PC-9 (cell line): ENCODE data around the gene MYH11. TPM values are rescaled to one million over a fixed set of nuclear protein-coding genes. Genes with fewer than 3 reads are reported as not detected.

ENCODE experiments used
- BruUV-seq: library from RNA; stranded (reverse); fragments of 400-500 nt; replicated peaks from 2 replicates; lab custom pipeline; 2021; lab: Mats Ljungman, UMichigan
- CTCF ChIA-PET: fragments of 300-600 bp; sonication (Branson Sonifier 250); formaldehyde crosslinking; loops from one replicate; lab custom pipeline; 2022; ENCODE audit warnings: antibody characterized with exemption; lab: Charles Lee
- POLR2A ChIA-PET: fragments of 300-600 bp; sonication (Branson Sonifier 250); formaldehyde crosslinking; loops from one replicate; lab custom pipeline; 2022; ENCODE audit warnings: antibody characterized with exemption; ENCODE audit not compliant: unreplicated experiment; lab: Charles Lee
- DNase-seq, 2 experiments: peaks; one replicate each; pipeline versions ENCODE4 v3.0.0 to v3.0.0-alpha.2; 2015 to 2022; ENCODE audit warnings: mixed read lengths in 1 of 2
- H2AFZ ChIP-seq: fragments of 200-600 bp; sonication (generic); 2 replicates; pipeline ENCODE4 v1.8.1; 2017; ENCODE audit warnings: antibody characterized with exemption
- H3F3A ChIP-seq: fragments of 200-600 bp; sonication (generic); 2 replicates; pipeline ENCODE4 v1.8.1; 2017; ENCODE audit warnings: antibody characterized with exemption, mild to moderate bottlenecking, low read depth; ENCODE audit not compliant: insufficient read depth
- H3K27ac ChIP-seq: fragments of 200-600 bp; sonication (generic); 2 replicates; pipeline ENCODE4 v1.6.1; 2016; ENCODE audit warnings: mixed run types
- H3K27me3 ChIP-seq: fragments of 200-600 bp; sonication (generic); 2 replicates; pipeline ENCODE4 v1.6.1; 2016; ENCODE audit warnings: low read depth, mixed run types; ENCODE audit not compliant: insufficient read depth
- H3K36me3 ChIP-seq: fragments of 200-600 bp; sonication (generic); 2 replicates; pipeline ENCODE4 v1.6.1; 2016; ENCODE audit warnings: low read depth, mixed run types
- H3K4me1 ChIP-seq: fragments of 200-600 bp; sonication (generic); replicated peaks from 2 replicates; pipeline ENCODE4 v1.6.1; 2016; ENCODE audit warnings: mixed run types; ENCODE audit not compliant: insufficient read depth
- H3K4me2 ChIP-seq: fragments of 200-600 bp; sonication (generic); 2 replicates; pipeline ENCODE4 v1.6.1; 2017; ENCODE audit warnings: mixed run types
- H3K4me3 ChIP-seq: fragments of 200-600 bp; sonication (generic); 2 replicates; pipeline ENCODE4 v1.6.1; 2016; ENCODE audit warnings: mixed run types
- H3K79me2 ChIP-seq: fragments of 200-600 bp; sonication (generic); 2 replicates; pipeline ENCODE4 v1.6.1; 2017; ENCODE audit warnings: low read depth, mixed run types
- H3K9me2 ChIP-seq: fragments of 200-600 bp; sonication (generic); 2 replicates; pipeline ENCODE4 v1.8.1; 2017; ENCODE audit warnings: mild to moderate bottlenecking; ENCODE audit not compliant: insufficient read depth
- H3K9me3 ChIP-seq: fragments of 200-600 bp; sonication (generic); 2 replicates; pipeline ENCODE4 v1.8.1; 2016; ENCODE audit warnings: low read depth; ENCODE audit not compliant: insufficient read depth
- H4K20me1 ChIP-seq: fragments of 200-600 bp; sonication (generic); 2 replicates; pipeline ENCODE4 v1.8.1; 2017; ENCODE audit not compliant: insufficient read depth
- EZH2 ChIP-seq: fragments of 200-600 bp; sonication (generic); IDR thresholded peaks from 2 replicates; pipeline ENCODE4 v1.8.0; 2017; ENCODE audit warnings: antibody characterized with exemption, low read depth
- intact Hi-C: fragments of 100-400 bp; cut with micrococcal nuclease; formaldehyde crosslinking; loops from one replicate; pipeline ENCODE4 v1.10.0; 2022; ENCODE audit not compliant: unreplicated experiment
- total RNA-seq: library from RNA; stranded (reverse); gene quantifications from 2 replicates; pipeline ENCODE4 v1.2.3, GENCODE V29; 2021
- TF ChIP-seq, protein P1 (sequence below): fragments of 200-600 bp; sonication (generic); conservative IDR thresholded peaks from 2 replicates; pipeline ENCODE4 v1.6.1; 2017; ENCODE audit warnings: mixed run types, antibody characterized with exemption, mild to moderate bottlenecking, moderate library complexity

The MYH11 gene
- total RNA-seq, 1 experiment from 2014 or later: 0.11 TPM

DNA sequence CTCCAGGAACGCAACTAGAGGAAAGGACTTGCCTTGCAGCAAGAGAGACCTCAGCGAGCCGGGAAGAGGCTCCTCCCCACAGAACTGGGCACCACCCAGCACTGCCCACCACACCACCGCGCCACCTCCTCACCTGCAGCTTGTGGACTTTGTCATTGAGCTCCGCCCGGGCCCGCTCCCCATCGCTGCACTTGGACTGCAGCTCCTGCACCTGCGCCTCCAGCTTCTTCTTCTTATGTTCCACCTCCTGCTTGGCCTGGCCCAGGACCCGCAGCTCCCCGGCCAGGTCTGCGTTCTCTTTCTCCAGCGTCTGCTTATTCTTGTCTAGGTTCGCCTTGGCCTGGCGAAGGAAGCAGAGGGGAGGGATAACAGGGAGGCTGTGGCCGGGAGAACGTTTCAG, 130.1 kb downstream of the MYH11 start:
- H3K36me3 ChIP-seq: no peaks in the 10 kb centered on the region
- H3K27me3 ChIP-seq: no peaks in the 10 kb centered on the region
- no peaks in the 10 kb centered on the region for H3F3A ChIP-seq
- CTCF ChIA-PET: no interaction called here
- no peaks in the 10 kb centered on the region for H3K9me3 ChIP-seq
- DNase-seq: no peak
- TF ChIP-seq EZH2: no peak
- TF ChIP-seq, protein P1, sequence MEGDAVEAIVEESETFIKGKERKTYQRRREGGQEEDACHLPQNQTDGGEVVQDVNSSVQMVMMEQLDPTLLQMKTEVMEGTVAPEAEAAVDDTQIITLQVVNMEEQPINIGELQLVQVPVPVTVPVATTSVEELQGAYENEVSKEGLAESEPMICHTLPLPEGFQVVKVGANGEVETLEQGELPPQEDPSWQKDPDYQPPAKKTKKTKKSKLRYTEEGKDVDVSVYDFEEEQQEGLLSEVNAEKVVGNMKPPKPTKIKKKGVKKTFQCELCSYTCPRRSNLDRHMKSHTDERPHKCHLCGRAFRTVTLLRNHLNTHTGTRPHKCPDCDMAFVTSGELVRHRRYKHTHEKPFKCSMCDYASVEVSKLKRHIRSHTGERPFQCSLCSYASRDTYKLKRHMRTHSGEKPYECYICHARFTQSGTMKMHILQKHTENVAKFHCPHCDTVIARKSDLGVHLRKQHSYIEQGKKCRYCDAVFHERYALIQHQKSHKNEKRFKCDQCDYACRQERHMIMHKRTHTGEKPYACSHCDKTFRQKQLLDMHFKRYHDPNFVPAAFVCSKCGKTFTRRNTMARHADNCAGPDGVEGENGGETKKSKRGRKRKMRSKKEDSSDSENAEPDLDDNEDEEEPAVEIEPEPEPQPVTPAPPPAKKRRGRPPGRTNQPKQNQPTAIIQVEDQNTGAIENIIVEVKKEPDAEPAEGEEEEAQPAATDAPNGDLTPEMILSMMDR: no peak
- H3K27ac ChIP-seq: no peak overlapping the region
- intact Hi-C loops: no loop called here
- H3K4me1 ChIP-seq: no peaks in the 10 kb centered on the region
- no TSS peak for BruUV-seq
- no peaks in the 10 kb centered on the region for H3K9me2 ChIP-seq
- POLR2A ChIA-PET: no interaction called here
- H3K4me2 ChIP-seq: no peak overlapping the region
- no peaks in the 10 kb centered on the region for H4K20me1 ChIP-seq
- no peaks in the 10 kb centered on the region for H3K79me2 ChIP-seq
- H3K4me3 ChIP-seq: no peak overlapping the region
- H2AFZ ChIP-seq: no peak overlapping the region

DNA sequence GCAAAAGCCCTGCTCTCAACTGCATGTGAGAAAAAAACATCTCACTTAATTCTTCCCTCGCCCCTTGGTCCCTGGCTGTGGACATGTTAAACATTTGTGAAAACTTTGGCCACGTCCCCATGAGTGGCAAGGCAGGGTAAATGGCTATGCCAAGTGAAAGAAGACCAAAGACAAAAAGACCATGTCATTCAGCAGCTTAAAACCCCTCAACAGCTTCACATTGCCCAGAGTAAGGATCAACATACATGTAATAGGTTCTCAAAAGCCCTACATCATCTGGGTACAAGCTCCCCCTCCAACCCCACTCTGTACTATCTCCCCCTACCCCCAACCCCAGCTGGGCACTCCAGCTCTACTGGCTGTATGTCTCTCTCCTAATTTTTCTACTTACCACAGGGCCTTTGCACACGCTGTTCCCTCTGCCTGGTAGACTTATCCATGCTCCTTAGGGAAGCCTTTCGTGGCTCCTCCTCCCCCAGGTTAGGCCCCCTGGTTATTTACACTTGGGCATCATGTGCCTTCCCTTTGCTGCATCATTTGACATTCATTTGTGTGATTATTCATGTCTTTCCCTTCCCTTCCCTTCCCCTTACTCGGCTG, 131.1 kb downstream of the MYH11 start:
- no peak for DNase-seq
- H3F3A ChIP-seq: no peaks in the 10 kb centered on the region
- H2AFZ ChIP-seq: no peak overlapping the region
- no peak overlapping the region for H3K27ac ChIP-seq
- H3K9me3 ChIP-seq: no peaks in the 10 kb centered on the region
- ChIA-PET POLR2A (no interaction called here), CTCF (no interaction called here)
- intact Hi-C loops: no loop called here
- H3K36me3 ChIP-seq: no peaks in the 10 kb centered on the region
- no peaks in the 10 kb centered on the region for H3K4me1 ChIP-seq
- H3K79me2 ChIP-seq: no peaks in the 10 kb centered on the region
- H4K20me1 ChIP-seq: peaks cover 1% of the 10 kb centered on the region; the same call in 1 of the 2 replicates
- no peaks in the 10 kb centered on the region for H3K27me3 ChIP-seq
- BruUV-seq: no TSS peak
- TF ChIP-seq, protein P1: no peak
- no peak for TF ChIP-seq EZH2
- H3K9me2 ChIP-seq: no peaks in the 10 kb centered on the region
- no peak overlapping the region for H3K4me2 ChIP-seq
- no peak overlapping the region for H3K4me3 ChIP-seq

DNA sequence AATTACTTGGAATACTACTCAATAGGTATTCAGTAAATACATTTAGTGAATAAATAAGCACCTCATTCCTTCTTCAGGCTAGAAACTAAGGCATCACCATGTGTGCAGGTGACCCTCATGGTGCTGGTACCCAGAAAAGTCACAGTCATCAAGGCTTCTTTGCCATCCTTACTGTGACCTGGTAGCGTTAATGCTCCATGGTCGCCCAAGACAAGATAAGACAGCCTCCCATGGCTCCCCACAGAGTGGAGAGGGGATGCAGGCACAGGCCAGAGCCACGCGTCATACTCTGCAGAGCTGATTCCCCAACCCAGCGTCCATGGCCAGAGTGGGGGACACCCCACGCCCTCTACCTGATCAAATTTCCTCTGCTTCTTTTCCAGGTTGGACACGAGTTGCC, 133.0 kb downstream of the MYH11 start:
- Histone ChIP-seq H2AFZ (no peak overlapping the region), H3K9me2 (no peaks in the 10 kb centered on the region), H3K4me1 (no peaks in the 10 kb centered on the region), H3K9me3 (no peaks in the 10 kb centered on the region), H3K79me2 (no peaks in the 10 kb centered on the region), H3F3A (no peaks in the 10 kb centered on the region), H4K20me1 (peaks cover 6% of the 10 kb centered on the region; the same call in 1 of the 2 replicates), H3K4me3 (no peak overlapping the region), H3K27ac (no peak overlapping the region), H3K27me3 (no peaks in the 10 kb centered on the region), H3K4me2 (no peak overlapping the region), H3K36me3 (no peaks in the 10 kb centered on the region)
- ChIA-PET CTCF (no interaction called here), POLR2A (no interaction called here)
- intact Hi-C loops: no loop called here
- no peak for DNase-seq
- no TSS peak for BruUV-seq
- no peak for TF ChIP-seq EZH2
- TF ChIP-seq, protein P1: no peak
